Measurements from ENCODE around the gene TRAF2.

The TRAF2 gene

GRCh38 chr9:136920734-136921231 is 34.5 kb downstream of the TRAF2 start:
- TF ChIP-seq ZNF274 (IDR thresholded peaks at IDR 0.05; ENCODE audit: low read depth, low read length): no peak
- H3K4me3 ChIP-seq (ENCODE audit: low read length): no peak overlapping the region

GRCh38 chr9:136921307-136921706 is 35.0 kb downstream of the TRAF2 start:
- no peak overlapping the region for H3K4me3 ChIP-seq (ENCODE audit: low read length)
- TF ChIP-seq ZNF274 (IDR thresholded peaks at IDR 0.05; ENCODE audit: low read depth, low read length): no peak

GRCh38 chr9:136921718-136922117 is 35.4 kb downstream of the TRAF2 start:
- TF ChIP-seq ZNF274 (IDR thresholded peaks at IDR 0.05; ENCODE audit: low read depth, low read length): no peak
- H3K4me3 ChIP-seq (ENCODE audit: low read length): no peak overlapping the region

- no peak overlapping the region for H3K4me3 ChIP-seq (ENCODE audit: low read length)
- no peak for TF ChIP-seq ZNF274 (IDR thresholded peaks at IDR 0.05; ENCODE audit: low read depth, low read length)
These were observed 36.2 kb downstream of the TRAF2 start for GRCh38 chr9:136922540-136922939.

GRCh38 chr9:136923881-136924280 is 37.6 kb downstream of the TRAF2 start:
- TF ChIP-seq ZNF274 (IDR thresholded peaks at IDR 0.05; ENCODE audit: low read depth, low read length): no peak
- no peak overlapping the region for H3K4me3 ChIP-seq (ENCODE audit: low read length)

GRCh38 chr9:136925414-136926153 is 39.3 kb downstream of the TRAF2 start:
- TF ChIP-seq ZNF274 (IDR thresholded peaks at IDR 0.05; ENCODE audit: low read depth, low read length): no peak
- H3K4me3 ChIP-seq (ENCODE audit: low read length): no peak overlapping the region

GRCh38 chr9:136926154-136926704 is 39.9 kb downstream of the TRAF2 start:
- H3K4me3 ChIP-seq (ENCODE audit: low read length): no peak overlapping the region
- no peak for TF ChIP-seq ZNF274 (IDR thresholded peaks at IDR 0.05; ENCODE audit: low read depth, low read length)

- H3K4me3 ChIP-seq (ENCODE audit: low read length): no peak overlapping the region
- no peak for TF ChIP-seq ZNF274 (IDR thresholded peaks at IDR 0.05; ENCODE audit: low read depth, low read length)
These were observed 40.4 kb downstream of the TRAF2 start for GRCh38 chr9:136926749-136927148.

GRCh38 chr9:136927343-136928271 is 41.3 kb downstream of the TRAF2 start:
- no peak overlapping the region for H3K4me3 ChIP-seq (ENCODE audit: low read length)
- TF ChIP-seq ZNF274 (IDR thresholded peaks at IDR 0.05; ENCODE audit: low read depth, low read length): no peak

- H3K4me3 ChIP-seq (ENCODE audit: low read length): no peak overlapping the region
- no peak for TF ChIP-seq ZNF274 (IDR thresholded peaks at IDR 0.05; ENCODE audit: low read depth, low read length)
These were observed 42.3 kb downstream of the TRAF2 start for GRCh38 chr9:136928591-136928990.

- no peak for TF ChIP-seq ZNF274 (IDR thresholded peaks at IDR 0.05; ENCODE audit: low read depth, low read length)
- H3K4me3 ChIP-seq (ENCODE audit: low read length): no peak overlapping the region
These were observed 43.7 kb downstream of the TRAF2 start for GRCh38 chr9:136930014-136930413.

GRCh38 chr9:136931611-136932130 is 45.4 kb downstream of the TRAF2 start:
- no peak for TF ChIP-seq ZNF274 (IDR thresholded peaks at IDR 0.05; ENCODE audit: low read depth, low read length)
- H3K4me3 ChIP-seq (ENCODE audit: low read length): no peak overlapping the region

GRCh38 chr9:136934277-136934676 is 48.0 kb downstream of the TRAF2 start:
- no peak overlapping the region for H3K4me3 ChIP-seq (ENCODE audit: low read length)
- no peak for TF ChIP-seq ZNF274 (IDR thresholded peaks at IDR 0.05; ENCODE audit: low read depth, low read length)

- TF ChIP-seq ZNF274 (IDR thresholded peaks at IDR 0.05; ENCODE audit: low read depth, low read length): no peak
- no peak overlapping the region for H3K4me3 ChIP-seq (ENCODE audit: low read length)
These were observed 49.3 kb downstream of the TRAF2 start for GRCh38 chr9:136935651-136936050.

Measured in GM08714 (cell line).